Neural cell (in vitro differentiated cells): ENCODE data around the gene PALM3.

Experiments used
- CTCF ChIP-seq: fragments of 450-650 bp; IDR thresholded peaks from 2 replicates; pipeline ENCODE4 v1.5.1; 2014; ENCODE audit warnings: antibody characterized with exemption, mild to moderate bottlenecking, moderate library complexity; ENCODE audit not compliant: poor library complexity, severe bottlenecking
- EP300 ChIP-seq: fragments of 450-650 bp; conservative IDR thresholded peaks from 2 replicates; pipeline ENCODE4 v1.6.1; 2014; ENCODE audit warnings: antibody characterized with exemption, mild to moderate bottlenecking, moderate library complexity; ENCODE audit not compliant: poor library complexity, severe bottlenecking
- MXI1 ChIP-seq: fragments of 450-650 bp; conservative IDR thresholded peaks from 2 replicates; pipeline ENCODE4 v1.6.1; 2014; ENCODE audit warnings: antibody characterized with exemption, mild to moderate bottlenecking; ENCODE audit not compliant: poor library complexity, severe bottlenecking

DNA sequence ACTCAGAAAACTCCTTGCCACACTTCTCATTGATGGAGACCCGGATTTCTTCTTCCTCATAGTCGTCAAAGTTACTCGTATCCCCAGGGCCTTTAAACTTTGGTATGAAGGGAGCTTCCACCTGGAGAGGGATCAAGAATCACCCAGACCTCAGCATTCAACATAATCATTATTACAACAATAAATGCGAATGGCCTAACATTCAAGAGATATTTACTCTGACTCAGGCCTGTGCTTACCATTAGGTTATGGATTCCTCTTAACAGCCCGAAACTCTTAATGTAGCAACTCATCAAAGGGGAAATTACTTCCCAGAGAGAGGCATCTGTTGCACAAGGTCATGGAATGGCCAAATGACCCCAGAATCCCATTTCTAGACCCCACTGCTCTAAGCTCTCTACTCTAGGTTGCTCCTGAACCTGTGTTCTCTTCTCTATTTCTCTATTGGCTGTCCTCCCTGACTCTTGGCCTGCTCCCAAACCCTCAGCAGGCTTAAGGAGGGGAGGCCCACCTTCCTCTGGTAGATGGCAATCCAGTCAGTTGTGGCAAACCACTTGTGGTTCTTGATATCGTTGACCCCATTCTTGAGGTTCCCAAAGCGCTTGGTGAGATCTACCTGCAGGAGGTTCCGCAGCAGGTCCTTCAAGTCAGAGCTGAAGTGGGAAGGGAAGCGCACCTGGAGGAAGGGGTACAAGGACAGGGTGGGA is 31.4 kb upstream of the PALM3 start:
- TF ChIP-seq CTCF (no peak), EP300 (no peak), MXI1 (no peak)
